TTC549 (cell line): ENCODE data around the gene CARD19.
"Not testable (repeated sequence)": the region's sequence is repeated elsewhere in the genome, so short reads cannot be mapped to it uniquely, and the experiment has no call there.

Experiments
- FAIRE-seq: peaks from 2 replicates; lab custom pipeline; 2012; peaks lifted over from hg19 to GRCh38; lab: Jason Lieb, UNC

Gene CARD19

GRCh38 chr9:93089024-93089423 is 7.0 kb upstream of the CARD19 start:
- no peak for FAIRE-seq

DNA sequence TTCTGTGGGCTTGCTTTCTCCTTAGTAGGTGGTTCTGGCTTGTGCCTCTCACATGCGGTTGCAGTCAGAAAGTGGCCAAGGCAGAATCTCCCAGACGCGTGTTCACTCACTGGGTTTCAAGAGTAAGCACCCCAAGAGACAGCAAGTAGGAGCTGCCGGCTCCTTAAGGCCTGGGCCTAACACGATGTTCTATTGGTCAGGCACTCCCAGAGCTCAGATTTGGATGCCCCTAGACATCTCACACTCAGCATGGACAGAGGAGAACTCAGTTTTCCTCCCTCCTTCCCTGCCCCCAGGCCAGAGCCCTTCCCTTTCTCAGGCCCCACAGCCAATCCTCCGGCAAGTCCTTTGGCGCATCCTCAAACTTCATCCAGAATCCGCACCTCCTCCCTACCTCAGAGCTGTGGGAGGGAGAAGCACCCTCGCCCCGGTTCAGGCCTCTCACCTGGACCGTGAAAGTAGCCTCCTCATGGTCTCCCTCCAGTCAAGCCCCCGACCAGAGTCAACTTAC is 6.5 kb upstream of the CARD19 start:
- FAIRE-seq, result no peak

GRCh38 chr9:93090091-93090655 is 5.8 kb upstream of the CARD19 start:
- no peak for FAIRE-seq

DNA sequence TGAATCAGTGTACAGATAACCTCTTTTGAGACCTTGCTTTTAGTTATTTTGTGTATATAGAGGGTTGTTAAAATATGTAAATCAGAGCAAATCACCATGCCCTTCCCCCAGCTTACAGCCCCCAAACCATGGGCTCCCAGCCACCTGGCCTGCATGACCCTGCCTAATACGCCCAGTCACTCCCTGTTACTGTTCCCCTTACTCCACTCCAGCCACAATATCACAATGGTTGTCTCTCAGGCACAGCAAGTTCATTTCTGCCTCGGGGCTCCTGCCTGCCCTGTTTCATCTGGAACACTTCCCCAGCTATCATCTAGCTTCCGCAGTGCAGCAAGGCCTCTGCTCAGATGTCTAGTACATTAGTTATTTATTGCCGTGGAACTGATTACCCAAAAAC is 5.0 kb upstream of the CARD19 start:
- FAIRE-seq, result no peak

DNA sequence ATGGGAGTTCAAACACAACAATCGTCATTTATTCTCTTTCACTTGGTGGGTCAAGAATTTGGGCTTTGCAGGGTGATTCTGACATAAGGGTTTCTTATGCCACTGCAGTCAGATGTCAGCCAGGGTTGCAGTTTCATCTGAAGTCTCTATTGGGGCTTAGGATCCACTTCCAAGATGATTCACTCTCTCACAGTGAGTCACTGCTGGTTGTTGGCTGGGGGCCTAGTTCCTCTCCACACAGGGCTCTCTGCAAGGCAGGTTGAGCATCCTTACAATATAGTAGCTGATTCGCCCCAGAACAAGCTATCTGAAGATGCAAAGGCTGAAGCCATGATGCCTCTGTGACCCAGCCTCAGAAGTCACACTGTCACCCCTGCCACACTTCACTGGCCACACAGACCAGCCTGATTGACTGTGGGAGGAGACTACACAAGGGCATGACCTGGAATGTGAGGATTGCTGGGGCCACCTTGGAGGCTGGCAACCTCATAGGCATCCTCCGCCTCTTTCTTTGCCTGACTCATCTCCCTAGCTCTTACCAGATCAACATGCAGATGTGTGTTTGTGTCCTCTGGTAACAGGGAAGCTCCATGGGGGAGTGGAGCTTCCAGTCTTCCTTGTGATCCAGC is 4.5 kb upstream of the CARD19 start:
- FAIRE-seq, result no peak

GRCh38 chr9:93092251-93092991 is 3.6 kb upstream of the CARD19 start:
- FAIRE-seq, result no peak

- no peak for FAIRE-seq
Observed at GRCh38 chr9:93093127-93093876, 2.7 kb upstream of the CARD19 start.

GRCh38 chr9:93093877-93094657 is 1.9 kb upstream of the CARD19 start:
- no peak for FAIRE-seq

- FAIRE-seq, result no peak
Observed at GRCh38 chr9:93094658-93095204, 1.3 kb upstream of the CARD19 start.

DNA sequence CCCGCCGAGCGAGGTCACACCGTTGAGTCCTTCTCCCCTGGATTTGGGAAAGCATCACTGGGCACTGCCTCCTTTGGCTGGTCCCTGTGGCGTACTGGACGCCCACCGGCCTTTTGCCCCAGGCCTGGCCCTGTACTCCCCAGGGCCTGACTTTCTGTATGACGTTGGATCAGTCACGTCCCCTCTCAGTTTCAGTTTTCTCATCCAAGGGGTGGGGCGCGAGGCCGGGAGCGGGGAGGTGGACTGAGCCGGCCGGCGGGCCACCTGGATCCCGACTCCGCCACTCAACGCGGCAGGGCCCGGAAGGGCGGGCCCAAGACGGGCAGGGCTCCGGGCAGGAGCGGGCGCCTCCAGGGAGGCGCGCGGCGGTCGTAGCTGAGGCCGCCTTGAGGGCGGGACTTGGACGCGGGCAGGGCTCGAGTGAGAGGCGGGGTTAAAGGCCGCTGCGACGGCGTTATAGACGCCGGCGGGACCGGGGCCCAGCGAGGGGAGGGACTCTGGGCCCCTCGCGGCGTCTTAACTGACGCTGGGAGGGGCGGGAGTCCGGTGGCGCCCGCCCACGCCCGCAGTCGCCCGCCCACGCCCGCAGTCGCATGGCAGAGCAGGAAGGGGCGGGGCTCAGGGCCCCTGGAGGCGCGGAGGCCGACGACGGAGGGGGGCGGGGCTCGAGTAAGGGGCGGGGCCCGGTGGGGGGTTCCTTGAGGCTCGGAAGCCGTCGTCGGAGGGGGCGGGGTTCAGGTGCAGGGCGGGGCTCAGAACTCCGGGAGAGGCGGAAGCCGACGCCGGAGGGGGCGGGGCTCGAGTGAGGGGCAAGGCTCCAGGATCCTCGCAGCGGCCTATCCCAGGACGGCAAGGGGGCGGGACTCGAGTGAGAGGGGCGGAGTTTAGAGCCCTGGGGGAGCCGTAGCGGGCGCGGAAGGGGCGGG is 549 bp upstream of the CARD19 start:
- FAIRE-seq, result no peak

DNA sequence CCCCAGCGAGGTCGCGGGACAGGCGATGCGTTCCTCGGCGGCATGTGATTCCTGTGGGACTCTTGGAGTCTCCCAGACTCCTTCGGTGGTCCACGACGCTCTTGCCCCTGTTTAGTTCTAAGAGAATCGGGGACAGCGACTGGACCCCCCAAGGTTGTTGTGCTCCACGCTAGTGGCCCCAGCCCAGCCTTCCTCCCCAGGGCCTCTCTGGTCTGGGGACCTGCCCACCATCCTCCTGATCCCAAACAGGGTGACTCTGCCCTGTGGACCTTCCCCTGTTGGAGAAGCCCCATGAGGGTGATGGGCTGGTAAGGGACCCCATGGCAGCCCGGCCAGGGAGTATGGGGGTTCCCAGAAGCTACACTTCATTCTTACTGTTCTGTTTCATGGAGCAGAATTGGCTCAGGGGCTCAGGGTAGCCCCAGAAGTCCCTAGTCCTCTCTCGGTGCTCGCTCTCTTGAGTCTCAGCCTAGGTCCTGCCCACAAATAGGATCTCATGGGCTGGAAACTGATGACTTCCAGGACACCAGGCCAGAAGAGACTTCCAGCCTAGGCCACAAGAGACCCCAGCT is 880 bp downstream of the CARD19 start:
- FAIRE-seq, result no peak

GRCh38 chr9:93097511-93098201 is 1.6 kb downstream of the CARD19 start:
- FAIRE-seq, result no peak

- FAIRE-seq, result no peak
Observed at GRCh38 chr9:93098236-93098946, 2.4 kb downstream of the CARD19 start.

- no peak for FAIRE-seq
Observed at GRCh38 chr9:93099551-93100275, 3.7 kb downstream of the CARD19 start.

DNA sequence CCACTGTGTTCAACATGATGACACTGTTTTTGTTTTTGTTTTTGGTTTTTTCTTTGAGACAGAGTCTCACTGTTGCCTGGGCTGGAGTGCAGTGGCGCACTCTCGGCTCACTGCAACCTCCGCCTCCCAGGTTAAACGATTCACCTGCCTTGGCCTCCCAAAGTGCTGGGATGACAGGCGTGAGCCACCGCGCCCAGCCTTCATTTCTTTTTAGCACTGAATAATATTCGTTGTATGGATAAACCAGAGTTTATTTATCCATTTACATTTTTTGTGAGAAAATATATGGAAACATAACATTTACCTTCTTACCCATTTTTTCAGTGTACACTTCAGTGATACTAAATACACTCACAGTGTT is 4.2 kb downstream of the CARD19 start:
- no peak for FAIRE-seq

- FAIRE-seq, result not testable (repeated sequence)
Observed at GRCh38 chr9:93101086-93101485, 5.1 kb downstream of the CARD19 start.

DNA sequence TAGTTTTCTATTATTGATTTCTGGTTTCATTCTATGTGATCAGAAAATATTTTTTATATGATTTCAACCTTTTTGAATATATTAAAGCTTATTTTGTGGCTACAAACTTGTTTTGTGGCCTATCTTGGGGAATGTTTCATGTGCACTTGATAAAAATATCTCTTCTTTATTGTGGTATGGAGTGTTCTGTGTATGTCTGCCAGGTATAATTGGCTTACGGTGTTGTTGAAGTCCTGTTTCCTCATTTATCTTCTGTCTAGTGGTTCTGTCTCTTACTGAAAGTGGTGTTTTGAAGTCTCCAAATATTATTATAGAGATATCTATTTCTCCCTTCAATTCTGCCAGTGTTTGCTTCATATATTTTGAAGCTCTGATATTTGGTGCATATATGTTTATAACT is 9.6 kb downstream of the CARD19 start:
- no peak for FAIRE-seq

DNA sequence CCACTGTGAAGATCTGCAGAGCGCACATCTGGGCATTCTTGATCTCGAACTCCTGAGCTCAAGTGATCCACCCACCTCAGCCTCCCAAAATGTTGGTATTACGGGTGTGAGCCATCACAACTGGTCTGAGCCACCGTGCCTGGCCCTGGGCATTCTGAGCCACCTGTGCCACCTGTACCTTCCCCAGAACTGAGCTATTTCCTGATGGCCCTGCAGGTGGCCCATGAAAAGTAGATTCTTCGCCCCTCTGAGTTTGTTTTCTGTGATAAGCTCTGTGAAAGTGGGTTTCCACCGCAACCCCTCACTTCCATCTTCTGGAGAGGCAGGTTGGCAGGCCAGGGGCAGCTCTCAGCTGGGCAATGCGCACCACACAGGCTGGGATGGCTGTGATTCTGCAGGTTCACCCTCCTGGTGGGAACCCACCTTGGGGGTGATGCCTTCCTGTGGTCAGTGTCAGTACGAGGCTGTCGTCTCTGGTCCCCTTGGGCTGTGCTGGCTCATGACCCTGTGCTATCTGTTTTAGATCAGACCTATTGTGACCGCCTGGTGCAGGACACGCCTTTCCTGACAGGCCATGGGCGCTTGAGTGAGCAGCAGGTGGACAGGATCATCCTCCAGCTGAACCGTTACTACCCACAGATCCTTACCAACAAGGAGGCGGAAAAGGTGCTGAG is 11.3 kb downstream of the CARD19 start:
- FAIRE-seq, result no peak
